Mesothelial cell of epicardium (in vitro differentiated cells): ENCODE data around the gene CABCOCO1. TPM values are rescaled to one million over a fixed set of nuclear protein-coding genes. Genes with fewer than 3 reads are reported as not detected.

Experiments
- DNase-seq, 2 experiments: peaks; one replicate each; pipeline ENCODE4 v3.0.0; 2021; ENCODE audit warnings: low spot score in 2 of 2; ENCODE audit not compliant: unreplicated experiment in 2 of 2
- H3K27ac Mint-ChIP-seq: 2 replicates; pipeline ENCODE4 v1.8.0; 2021; ENCODE audit warnings: mixed read lengths
- H3K27me3 Mint-ChIP-seq: 2 replicates; pipeline ENCODE4 v1.8.0; 2021; ENCODE audit warnings: low read depth, mixed read lengths
- H3K36me3 Mint-ChIP-seq: 2 replicates; pipeline ENCODE4 v1.8.0; 2021; ENCODE audit warnings: mixed read lengths
- H3K4me1 Mint-ChIP-seq: 2 replicates; pipeline ENCODE4 v1.8.0; 2021; ENCODE audit warnings: mixed read lengths
- H3K4me3 Mint-ChIP-seq: 2 replicates; pipeline ENCODE4 v1.8.0; 2021; ENCODE audit warnings: mild to moderate bottlenecking, moderate library complexity, mixed read lengths
- H3K9me3 Mint-ChIP-seq: 2 replicates; pipeline ENCODE4 v1.8.0; 2021; ENCODE audit warnings: mixed read lengths
- CTCF ChIP-seq: fragments of 200-600 bp; sonication (generic); IDR thresholded peaks from one replicate; pipeline ENCODE4 v1.5.0; 2021; ENCODE audit warnings: antibody characterized with exemption; ENCODE audit not compliant: unreplicated experiment
- total RNA-seq: library from RNA; stranded (reverse); gene quantifications from 3 replicates; pipeline ENCODE4 v1.2.1, GENCODE V29; 2021

The CABCOCO1 gene
- total RNA-seq, 1 donor from 2014 or later, result 2.5 TPM

DNA sequence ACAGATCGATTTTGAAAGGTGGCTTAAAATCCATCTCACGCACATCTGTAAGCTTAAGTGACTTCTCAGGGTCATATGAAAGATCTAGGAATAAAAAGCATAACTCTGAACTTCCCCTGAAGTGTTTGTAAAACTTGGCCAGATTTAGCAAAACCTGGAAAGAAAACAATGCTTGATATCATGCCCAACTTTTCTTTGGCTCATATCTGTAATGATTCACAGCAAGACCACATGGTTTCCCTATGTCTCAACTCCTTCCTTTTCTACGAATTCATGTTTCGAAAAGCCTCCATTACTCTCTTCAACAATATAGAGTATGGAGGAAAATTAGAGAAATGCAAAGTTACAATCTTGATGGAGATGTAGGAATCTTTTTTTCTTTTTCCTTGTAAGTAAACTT lies 20.1 kb upstream of the CABCOCO1 start:
- H3K27me3 Mint-ChIP-seq, result no peaks in the 10 kb centered on the region
- H3K36me3 Mint-ChIP-seq, result no peaks in the 10 kb centered on the region
- H3K9me3 Mint-ChIP-seq, result peaks cover under 1% of the 10 kb centered on the region
- H3K4me1 Mint-ChIP-seq, result peaks cover 40% of the 10 kb centered on the region
- peak overlapping the region; percentile 35 for H3K27ac Mint-ChIP-seq
- no peak overlapping the region for H3K4me3 Mint-ChIP-seq
- DNase-seq, result no peak
- no peak for TF ChIP-seq CTCF

GRCh38 chr10:61643316-61643751 lies 19.4 kb upstream of the CABCOCO1 start:
- peak overlapping the region; percentile 35 for H3K27ac Mint-ChIP-seq
- no peak for DNase-seq
- peaks cover 4% of the 10 kb centered on the region for H3K9me3 Mint-ChIP-seq
- H3K27me3 Mint-ChIP-seq, result no peaks in the 10 kb centered on the region
- peaks cover 44% of the 10 kb centered on the region for H3K4me1 Mint-ChIP-seq
- TF ChIP-seq CTCF, result no peak
- no peak overlapping the region for H3K4me3 Mint-ChIP-seq
- no peaks in the 10 kb centered on the region for H3K36me3 Mint-ChIP-seq

GRCh38 chr10:61653699-61654098 lies 9.0 kb upstream of the CABCOCO1 start:
- DNase-seq, result no peak
- H3K27me3 Mint-ChIP-seq, result no peaks in the 10 kb centered on the region
- H3K36me3 Mint-ChIP-seq, result no peaks in the 10 kb centered on the region
- peaks cover 4% of the 10 kb centered on the region for H3K4me1 Mint-ChIP-seq
- no peak overlapping the region for H3K4me3 Mint-ChIP-seq
- no peak for TF ChIP-seq CTCF
- H3K27ac Mint-ChIP-seq, result no peak overlapping the region
- peaks cover 22% of the 10 kb centered on the region for H3K9me3 Mint-ChIP-seq

DNA sequence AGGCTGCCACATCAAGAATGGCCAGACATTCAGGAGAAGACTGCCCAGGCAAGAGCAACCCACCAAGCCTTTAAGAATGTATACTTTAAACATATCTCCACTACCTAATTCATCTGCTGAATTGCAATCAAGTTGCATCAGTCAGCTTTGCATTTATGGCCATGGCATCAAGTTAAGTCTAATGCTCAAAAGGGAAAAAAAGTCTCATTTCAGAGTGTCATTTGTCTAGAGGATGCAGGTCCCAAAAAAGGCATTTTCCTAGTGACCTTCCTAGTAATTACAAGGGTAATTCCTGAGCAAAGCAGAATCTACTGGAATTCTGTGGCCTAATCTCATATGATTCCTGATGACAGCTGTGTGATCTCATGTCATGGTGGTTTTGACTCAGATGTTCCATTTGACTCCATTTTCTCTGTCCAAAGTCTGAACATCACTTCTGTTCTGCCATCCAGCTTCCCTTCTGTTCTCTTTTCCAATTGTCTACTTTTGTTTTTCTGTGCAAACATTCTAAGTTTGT lies 7.3 kb upstream of the CABCOCO1 start:
- Mint-ChIP-seq H3K9me3 (peaks cover 14% of the 10 kb centered on the region), H3K4me1 (peaks cover 4% of the 10 kb centered on the region), H3K36me3 (no peaks in the 10 kb centered on the region), H3K4me3 (no peak overlapping the region), H3K27ac (no peak overlapping the region), H3K27me3 (no peaks in the 10 kb centered on the region)
- TF ChIP-seq CTCF, result no peak
- DNase-seq, result no peak

GRCh38 chr10:61663466-61663865 lies 737 bp downstream of the CABCOCO1 start:
- H3K27ac Mint-ChIP-seq, result peak overlapping the region; percentile 75
- no peaks in the 10 kb centered on the region for H3K27me3 Mint-ChIP-seq
- no peak for DNase-seq
- TF ChIP-seq CTCF, result no peak
- H3K4me1 Mint-ChIP-seq, result peaks cover 18% of the 10 kb centered on the region
- H3K9me3 Mint-ChIP-seq, result no peaks in the 10 kb centered on the region
- no peaks in the 10 kb centered on the region for H3K36me3 Mint-ChIP-seq
- peak overlapping the region; percentile 70 for H3K4me3 Mint-ChIP-seq

GRCh38 chr10:61664985-61665384 lies 2.3 kb downstream of the CABCOCO1 start:
- Mint-ChIP-seq H3K36me3 (no peaks in the 10 kb centered on the region), H3K27me3 (no peaks in the 10 kb centered on the region), H3K9me3 (no peaks in the 10 kb centered on the region), H3K27ac (no peak overlapping the region), H3K4me1 (peaks cover 25% of the 10 kb centered on the region), H3K4me3 (no peak overlapping the region)
- DNase-seq, result no peak
- TF ChIP-seq CTCF, result no peak
